Head of caudate nucleus (tissue), 42 donors: ENCODE results near the gene TADA2B.
"Not testable (repeated sequence)": the region's sequence is repeated elsewhere in the genome, so short reads cannot be mapped to it uniquely, and the experiment has no call there.

Source experiments
- DNase-seq, 42 donors: peaks; one replicate each; pipeline versions ENCODE4 v3.0.0 to v3.0.0-alpha.2; 2020 to 2021; ENCODE audit warnings: mixed read lengths in 7 of 42
- intact Hi-C: fragments of 100-400 bp; cut with DNase I; formaldehyde crosslinking; loops from one replicate; pipeline ENCODE4 v1.15.0; 2022

The TADA2B gene

GRCh38 chr4:7067452-7068278 is 24.5 kb downstream of the TADA2B start, which contains the start of gene GRPEL1:
Gene GRPEL1 (minus strand): TSS chr4:7068064. CDS start chr4:7068032, 32 bp downstream.
- intact Hi-C loops: loop anchor here (5.0 kb wide), 1 partner anchor 345 kb away; no protein-coding TSS in a partner anchor
- peak in 39 of 42 donors; percentile 33 to 100 (median 99) for DNase-seq

- intact Hi-C loops: loop anchor here (5.0 kb wide), 1 partner anchor 346 kb away; no protein-coding TSS in a partner anchor
- DNase-seq: peak in 6 of 42 donors; percentile 98 to 99 (median 99)
These were observed 25.2 kb downstream of the TADA2B start for GRCh38 chr4:7068279-7068842.

GRCh38 chr4:7068883-7069282 is 25.7 kb downstream of the TADA2B start:
- peak in 2 of 42 donors; percentile 16 to 30 for DNase-seq
- intact Hi-C loops: loop anchor here (5.0 kb wide), 1 partner anchor 347 kb away; no protein-coding TSS in a partner anchor

DNA sequence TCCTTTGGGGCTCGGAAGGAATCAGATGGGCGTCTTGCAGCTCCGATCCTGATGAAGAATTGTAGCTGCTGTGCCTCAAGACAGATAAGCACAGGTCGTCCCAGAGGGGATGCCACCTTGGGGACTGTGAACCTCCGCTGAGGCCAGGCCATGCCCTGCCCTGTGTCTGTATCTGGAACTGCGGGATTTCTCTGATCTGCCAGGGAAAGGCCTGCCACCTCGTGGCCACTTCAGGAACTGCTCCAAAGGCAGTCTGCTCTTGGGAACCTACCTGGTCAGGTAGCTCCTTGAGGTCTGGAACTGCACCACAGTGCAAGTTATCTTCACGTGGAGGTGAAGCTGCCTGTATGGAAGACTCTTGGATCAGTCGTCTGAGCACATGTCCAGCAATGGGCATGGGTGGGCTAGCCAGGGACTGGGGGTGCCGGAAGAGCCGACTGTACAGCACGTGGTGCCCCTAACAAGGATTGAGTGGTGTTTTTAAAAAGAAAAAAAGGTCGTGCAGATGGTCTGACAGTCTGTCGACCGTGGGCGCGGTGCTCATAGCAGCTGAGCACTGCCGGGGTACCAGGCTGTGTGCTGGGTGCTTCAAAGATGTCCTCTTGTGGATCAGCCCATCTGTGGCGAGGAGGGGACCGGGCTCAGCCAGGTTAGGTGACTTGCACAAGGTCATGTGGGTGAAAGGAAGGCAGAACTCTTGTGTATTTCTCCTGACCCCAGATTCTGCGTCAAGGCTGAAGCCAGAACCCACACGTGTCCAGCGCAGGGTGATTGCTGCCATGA is 27.7 kb downstream of the TADA2B start:
- intact Hi-C loops: loop anchor here (10.0 kb wide), 1 partner anchor 166 kb away; the partner anchor contains the start of gene TBC1D14
- DNase-seq: peak; percentile 53 to 92 (median 86)

GRCh38 chr4:7073059-7073458 is 29.9 kb downstream of the TADA2B start:
- intact Hi-C loops: loop anchor here (10.0 kb wide), 1 partner anchor 168 kb away; the partner anchor contains the start of gene TBC1D14
- peak in 1 of 42 donors; percentile 5 for DNase-seq

DNA sequence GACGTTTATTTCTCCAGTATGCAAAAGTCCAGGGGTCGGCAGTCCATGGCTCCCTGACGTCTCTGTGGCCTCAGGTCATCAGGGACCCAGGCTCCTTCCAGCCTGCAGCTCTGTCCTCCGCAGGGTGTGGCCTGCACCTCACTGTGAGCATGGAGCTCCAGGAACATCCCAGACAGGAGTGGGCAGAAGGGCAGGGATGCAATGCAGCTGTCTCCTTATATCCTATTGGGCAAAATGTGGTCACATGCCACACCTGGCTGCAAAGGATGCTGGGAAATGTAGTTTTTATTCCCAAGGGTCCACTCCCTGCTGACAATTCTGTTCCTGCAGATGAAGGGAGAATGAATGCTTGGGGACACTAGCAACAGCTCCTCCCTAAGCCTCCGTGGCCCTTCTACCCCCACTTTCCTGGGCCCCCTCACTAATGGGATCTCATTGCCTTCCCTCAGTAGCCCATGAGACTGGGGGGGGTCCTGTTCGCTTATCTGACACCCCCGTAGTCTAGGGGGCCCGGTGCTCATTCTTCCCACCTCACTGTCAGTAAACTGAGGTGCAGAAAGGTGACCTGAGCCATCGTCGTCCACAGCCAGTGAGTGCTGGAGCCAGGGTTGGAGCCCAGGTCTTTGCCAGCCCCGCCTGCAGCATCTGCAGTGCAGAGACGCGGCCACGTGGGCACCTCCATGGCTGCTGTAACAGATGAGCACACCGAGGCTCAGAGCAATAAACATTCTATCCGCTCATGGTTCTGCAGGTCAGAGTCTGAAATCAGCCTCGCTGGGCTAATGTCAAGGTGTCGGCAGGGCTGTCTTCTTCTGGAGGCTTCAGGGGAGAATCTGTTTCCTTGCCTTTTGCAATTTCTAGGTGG is 30.6 kb downstream of the TADA2B start:
- peak in 32 of 42 donors; percentile 24 to 75 (median 56) for DNase-seq
- intact Hi-C loops: loop anchor here (10.0 kb wide), 1 partner anchor 169 kb away; the partner anchor contains the start of gene TBC1D14

- intact Hi-C loops: loop anchor here (10.0 kb wide), 1 partner anchor 170 kb away; the partner anchor contains the start of gene TBC1D14
- peak in 1 of 42 donors; percentile 8 for DNase-seq
These were observed 31.3 kb downstream of the TADA2B start for GRCh38 chr4:7074426-7074825.

- no peak for DNase-seq
- intact Hi-C loops: loop anchor here (10.0 kb wide), 1 partner anchor 171 kb away; the partner anchor contains the start of gene TBC1D14
These were observed 33.0 kb downstream of the TADA2B start for GRCh38 chr4:7075962-7076695.

DNA sequence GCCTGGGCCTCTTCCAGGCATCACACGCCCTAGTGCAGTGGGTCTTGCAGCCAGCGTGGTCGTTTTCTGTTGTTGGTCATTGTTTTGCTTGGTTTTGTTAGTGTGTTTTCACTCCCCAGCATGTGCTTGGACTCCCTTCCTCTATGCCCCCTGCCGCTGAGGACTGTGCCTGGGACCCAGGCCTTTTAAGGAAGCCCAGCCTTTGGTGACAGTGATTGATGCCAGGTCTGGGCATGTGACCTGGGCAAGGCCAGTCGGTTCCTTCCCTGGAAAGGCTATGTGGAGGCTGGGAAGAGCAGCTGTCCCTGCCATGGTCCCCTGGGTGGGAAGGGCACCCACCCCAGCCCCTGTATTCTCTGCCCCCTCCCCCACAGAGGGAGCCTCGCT is 33.5 kb downstream of the TADA2B start:
- DNase-seq: no peak

DNA sequence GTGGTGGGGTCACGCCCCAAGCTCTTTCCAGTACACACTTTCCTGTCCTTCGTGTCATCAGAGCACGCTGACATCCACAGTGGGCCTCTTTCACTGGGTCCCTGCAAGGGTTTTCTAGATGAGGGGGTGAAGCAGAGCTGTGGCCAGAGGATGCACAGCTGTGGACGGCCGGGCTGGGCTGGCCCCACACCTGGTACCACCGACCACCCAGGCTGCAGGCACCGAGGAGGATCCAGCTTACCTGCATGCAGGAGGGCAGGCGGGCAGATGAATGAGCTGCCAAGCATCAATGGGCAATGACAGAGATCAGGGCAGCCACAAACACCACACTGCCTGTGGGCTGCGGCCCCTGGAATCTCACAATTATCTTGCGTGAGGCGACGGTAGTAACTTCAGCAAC is 34.2 kb downstream of the TADA2B start:
- DNase-seq: no peak
- intact Hi-C loops: loop anchor here (10.0 kb wide), 1 partner anchor 173 kb away; the partner anchor contains the start of gene TBC1D14

More for the DNA sequence above, 33.5 kb downstream of the TADA2B start:
- intact Hi-C loops: loop anchor here (10.0 kb wide), 1 partner anchor 172 kb away; the partner anchor contains the start of gene TBC1D14

DNA sequence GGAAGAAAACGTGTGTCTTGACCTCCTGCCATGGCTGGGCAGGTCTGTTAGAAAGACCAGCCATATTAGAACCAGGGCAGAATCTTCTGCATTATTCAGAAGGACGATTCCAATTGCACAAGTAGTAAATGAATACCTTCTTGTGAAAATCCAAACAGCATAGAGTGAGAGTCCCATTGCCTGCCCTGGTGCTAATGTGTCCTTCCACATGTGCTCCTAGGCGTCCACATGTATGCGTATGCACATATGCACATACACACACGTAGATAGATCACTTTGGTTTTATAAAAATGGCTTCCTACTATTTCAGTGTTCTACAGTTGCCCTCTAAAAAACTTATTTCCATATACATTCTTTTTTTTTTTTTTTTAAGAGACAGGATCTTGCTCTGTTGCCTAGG is 34.9 kb downstream of the TADA2B start:
- intact Hi-C loops: loop anchor here (10.0 kb wide), 1 partner anchor 173 kb away; the partner anchor contains the start of gene TBC1D14
- no peak for DNase-seq

- not testable (repeated sequence) for DNase-seq
- intact Hi-C loops: loop anchor here (10.0 kb wide), 1 partner anchor 175 kb away; the partner anchor contains the start of gene TBC1D14
These were observed 36.3 kb downstream of the TADA2B start for GRCh38 chr4:7079483-7079882.

DNA sequence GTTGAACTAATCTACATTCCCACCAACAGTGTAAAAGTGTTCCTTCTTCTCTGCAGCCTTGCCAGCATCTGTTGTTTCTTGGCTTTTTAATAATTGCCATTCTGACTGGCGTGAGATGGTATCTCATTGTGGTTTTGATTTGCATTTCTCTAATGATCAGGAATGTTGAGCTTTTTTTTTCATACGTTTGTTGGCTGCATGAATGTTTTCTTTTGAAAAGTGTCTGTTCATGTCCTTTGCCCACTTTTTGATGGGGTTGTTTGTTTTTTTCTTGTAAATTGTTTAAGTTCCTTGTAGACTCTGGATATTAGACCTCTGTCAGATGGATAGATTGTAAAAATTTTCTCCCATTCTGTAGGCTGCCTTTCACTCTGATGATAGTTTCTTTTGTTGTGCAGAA is 36.7 kb downstream of the TADA2B start:
- DNase-seq: not testable (repeated sequence)
- intact Hi-C loops: loop anchor here (10.0 kb wide), 1 partner anchor 175 kb away; the partner anchor contains the start of gene TBC1D14

DNA sequence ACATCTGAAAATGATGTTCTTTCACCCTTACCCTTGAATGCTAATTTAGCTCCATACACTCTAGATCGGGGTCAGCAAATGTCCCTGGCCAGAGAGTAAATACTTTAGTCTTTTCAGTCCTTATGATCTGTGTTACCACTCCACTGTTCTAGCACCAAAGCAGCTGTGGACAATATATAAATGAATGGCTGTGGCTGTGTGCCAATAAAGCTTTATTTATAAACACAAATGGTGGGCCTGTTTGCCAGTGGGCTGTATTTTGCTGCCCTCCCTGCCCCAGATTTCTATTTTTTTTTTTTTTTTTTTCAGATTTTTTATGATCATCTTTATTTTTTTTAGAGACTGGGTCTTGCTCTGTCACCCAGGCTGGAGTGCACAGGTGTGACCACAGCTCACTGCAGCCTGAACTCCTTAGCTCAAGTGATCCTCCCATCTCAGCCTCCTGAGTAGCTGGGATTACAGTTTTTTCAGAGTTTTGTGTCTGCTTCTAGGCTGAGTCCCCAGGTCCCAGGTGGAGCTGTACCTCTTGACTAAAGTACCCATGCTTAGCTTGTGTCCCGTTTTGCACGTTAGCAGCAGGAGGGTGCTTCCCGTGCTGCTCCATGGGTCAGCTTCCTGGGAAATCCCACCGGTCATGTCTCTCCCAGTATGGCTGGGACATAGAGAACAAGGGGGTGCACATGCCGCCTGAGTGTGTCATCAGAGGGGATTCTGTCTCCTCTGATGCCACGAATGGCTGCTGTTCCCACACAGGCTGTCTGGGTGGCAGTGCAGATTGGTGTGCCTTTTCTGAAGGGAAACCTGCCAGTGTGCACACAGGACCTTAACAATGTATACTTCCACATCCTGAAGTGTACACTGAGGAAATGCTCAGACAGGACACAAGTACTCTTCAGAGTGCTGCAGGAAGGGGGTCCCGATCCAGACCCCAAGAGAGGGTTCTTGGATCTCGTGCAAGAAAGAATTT is 40.7 kb downstream of the TADA2B start:
- DNase-seq: peak in 1 of 42 donors; percentile 3
- intact Hi-C loops: no loop called here

DNA sequence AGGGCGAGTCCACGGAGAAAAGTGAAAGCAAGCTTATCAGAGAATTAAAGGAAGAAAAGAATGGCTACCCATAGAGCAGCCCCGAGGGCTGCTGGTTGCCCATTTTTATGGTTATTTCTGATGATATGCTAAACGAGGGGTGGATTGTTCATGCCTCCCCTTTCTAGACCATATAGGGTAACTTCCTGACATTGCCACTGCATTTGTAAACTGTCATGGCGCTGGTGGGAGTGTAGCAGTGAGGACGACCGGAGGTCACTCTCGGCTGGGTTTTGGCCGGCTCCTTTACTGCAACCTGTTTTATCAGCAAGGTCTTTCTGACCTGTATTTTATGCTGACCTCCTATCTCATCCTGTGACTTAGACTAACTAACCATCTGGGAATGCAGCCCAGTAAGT is 41.4 kb downstream of the TADA2B start:
- intact Hi-C loops, DNase-seq: not testable (repeated sequence)

- no peak for DNase-seq
- intact Hi-C loops: no loop called here
These were observed 43.2 kb downstream of the TADA2B start for GRCh38 chr4:7086384-7086783.
